ENCODE results near the gene PSMC5. TPM values are rescaled to one million over a fixed set of nuclear protein-coding genes. Genes with fewer than 3 reads are reported as not detected.
"Not testable (repeated sequence)": the region's sequence is repeated elsewhere in the genome, so short reads cannot be mapped to it uniquely, and the experiment has no call there.

The PSMC5 gene
- polyA plus RNA-seq, 1 experiment: 220 TPM

GRCh38 chr17:63785556-63785955 lies 41.7 kb upstream of the PSMC5 start:
- Histone ChIP-seq H3K27ac (ENCODE audit: low read depth, low read length) (peak overlapping the region; percentile 65), H3K4me3 (ENCODE audit: low read depth, low read length) (no peak overlapping the region), H3K27me3 (ENCODE audit: control insufficient read depth, insufficient read depth, low read length) (no peaks in the 10 kb centered on the region), H3K9me3 (ENCODE audit: control insufficient read depth, insufficient read depth, low read length) (no peaks in the 10 kb centered on the region)
- ChIA-PET CTCF (interaction anchor here (0.8 kb wide), 1 partner anchor 185 kb away, joined by 3 read pairs; the partner anchor contains the start of gene TACO1), POLR2A (interaction anchor here (0.9 to 1.7 kb wide), 2 partner anchors 11 to 12 kb away, joined by 3 to 10 read pairs; partner anchors contain the start of genes CCDC47 and DDX42)
- no peak for DNase-seq (ENCODE audit: low read depth, low spot score)
- TF ChIP-seq CTCF (IDR thresholded peaks at IDR 0.05; ENCODE audit: low read depth, low read length): no peak

DNA sequence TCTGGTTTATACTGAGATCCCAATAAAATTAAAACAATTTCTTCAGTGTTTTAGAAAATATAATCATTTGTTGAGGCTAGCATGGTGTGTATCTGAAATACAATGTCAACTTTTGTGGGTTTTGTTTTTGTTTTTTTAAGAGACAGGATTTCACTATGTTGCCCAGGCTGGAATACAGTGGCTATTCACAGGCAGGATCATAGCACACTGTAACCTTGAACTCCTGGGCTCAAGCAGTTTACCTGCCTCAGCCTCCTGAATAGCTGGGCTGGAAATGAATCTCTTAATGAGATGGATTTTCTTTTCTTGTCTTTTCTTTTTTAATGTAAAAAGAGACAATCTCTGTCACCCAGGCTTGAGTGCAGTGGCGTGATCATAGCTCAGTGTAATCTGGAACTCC lies 41.1 kb upstream of the PSMC5 start:
- CTCF ChIA-PET: interaction anchor here (0.8 kb wide), 1 partner anchor 186 kb away, joined by 3 read pairs; the partner anchor contains the start of gene TACO1
- H3K9me3 ChIP-seq (ENCODE audit: control insufficient read depth, insufficient read depth, low read length): no peaks in the 10 kb centered on the region
- no peak overlapping the region for H3K27ac ChIP-seq (ENCODE audit: low read depth, low read length)
- TF ChIP-seq CTCF (IDR thresholded peaks at IDR 0.05; ENCODE audit: low read depth, low read length): no peak
- no peaks in the 10 kb centered on the region for H3K27me3 ChIP-seq (ENCODE audit: control insufficient read depth, insufficient read depth, low read length)
- H3K4me3 ChIP-seq (ENCODE audit: low read depth, low read length): no peak overlapping the region
- POLR2A ChIA-PET: interaction anchor here (0.9 to 1.7 kb wide), 2 partner anchors 11 to 12 kb away, joined by 3 to 10 read pairs; partner anchors contain the start of genes CCDC47 and DDX42
- DNase-seq (ENCODE audit: low read depth, low spot score): no peak

- ChIA-PET POLR2A (interaction anchor here (1.7 kb wide), 1 partner anchor 14 kb away, joined by 10 read pairs; the partner anchor contains the start of genes CCDC47 and DDX42), CTCF (no interaction called here)
- TF ChIP-seq CTCF (IDR thresholded peaks at IDR 0.05; ENCODE audit: low read depth, low read length): no peak
- Histone ChIP-seq H3K9me3 (ENCODE audit: control insufficient read depth, insufficient read depth, low read length) (no peaks in the 10 kb centered on the region), H3K4me3 (ENCODE audit: low read depth, low read length) (no peak overlapping the region), H3K27me3 (ENCODE audit: control insufficient read depth, insufficient read depth, low read length) (no peaks in the 10 kb centered on the region), H3K27ac (ENCODE audit: low read depth, low read length) (no peak overlapping the region)
- no peak for DNase-seq (ENCODE audit: low read depth, low spot score)
Observed at GRCh38 chr17:63786971-63787711, 40.1 kb upstream of the PSMC5 start.

GRCh38 chr17:63790057-63790456 lies 37.2 kb upstream of the PSMC5 start:
- Histone ChIP-seq H3K27ac (ENCODE audit: low read depth, low read length) (no peak overlapping the region), H3K9me3 (ENCODE audit: control insufficient read depth, insufficient read depth, low read length) (no peaks in the 10 kb centered on the region), H3K4me3 (ENCODE audit: low read depth, low read length) (no peak overlapping the region), H3K27me3 (ENCODE audit: control insufficient read depth, insufficient read depth, low read length) (no peaks in the 10 kb centered on the region)
- CTCF ChIA-PET: interaction anchor here (0.8 kb wide), 1 partner anchor 45 kb away, joined by 3 read pairs; no protein-coding TSS in a partner anchor
- DNase-seq (ENCODE audit: low read depth, low spot score): no peak
- TF ChIP-seq CTCF (IDR thresholded peaks at IDR 0.05; ENCODE audit: low read depth, low read length): no peak
- POLR2A ChIA-PET: no interaction called here

DNA sequence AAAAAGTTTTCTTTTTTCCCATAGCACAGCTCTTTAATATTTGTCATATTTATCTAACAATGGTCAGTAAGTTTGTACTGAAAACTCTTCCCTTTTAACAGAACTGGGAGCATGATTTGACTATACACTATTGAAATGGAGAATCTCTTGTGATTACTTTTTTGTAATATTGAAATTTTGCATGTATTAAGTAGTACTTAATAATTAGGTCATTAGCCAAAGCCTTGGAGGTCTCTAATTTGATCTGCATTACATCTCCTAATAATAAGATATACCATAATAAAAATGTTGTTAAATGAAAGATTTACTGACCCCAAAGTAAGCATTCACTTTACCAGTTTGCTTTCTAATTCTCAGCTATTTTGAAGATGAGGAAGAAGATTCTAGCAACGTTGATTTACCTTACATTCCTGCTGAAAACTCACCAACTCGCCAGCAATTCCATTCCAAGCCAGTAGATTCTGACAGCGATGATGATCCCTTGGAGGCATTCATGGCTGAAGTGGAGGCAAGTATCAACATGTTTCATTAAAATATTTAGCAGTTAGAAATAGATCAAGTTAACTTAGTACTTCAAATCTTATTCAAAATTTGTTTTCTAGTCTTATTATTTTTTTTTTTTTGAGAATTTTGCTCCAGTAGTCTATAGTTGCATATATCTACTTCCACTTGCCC lies 35.0 kb upstream of the PSMC5 start:
- no peak for DNase-seq (ENCODE audit: low read depth, low spot score)
- no peak overlapping the region for H3K27ac ChIP-seq (ENCODE audit: low read depth, low read length)
- ChIA-PET CTCF (no interaction called here), POLR2A (interaction anchor here (0.7 kb wide), 1 partner anchor 24 kb away, joined by 4 read pairs; no protein-coding TSS in a partner anchor)
- no peak overlapping the region for H3K4me3 ChIP-seq (ENCODE audit: low read depth, low read length)
- no peaks in the 10 kb centered on the region for H3K27me3 ChIP-seq (ENCODE audit: control insufficient read depth, insufficient read depth, low read length)
- no peaks in the 10 kb centered on the region for H3K9me3 ChIP-seq (ENCODE audit: control insufficient read depth, insufficient read depth, low read length)
- no peak for TF ChIP-seq CTCF (IDR thresholded peaks at IDR 0.05; ENCODE audit: low read depth, low read length)

- H3K4me3 ChIP-seq (ENCODE audit: low read depth, low read length); POLR2A ChIA-PET; H3K27ac ChIP-seq (ENCODE audit: low read depth, low read length); DNase-seq (ENCODE audit: low read depth, low spot score); H3K27me3 ChIP-seq (ENCODE audit: control insufficient read depth, insufficient read depth, low read length); CTCF ChIA-PET; H3K9me3 ChIP-seq (ENCODE audit: control insufficient read depth, insufficient read depth, low read length): not testable (repeated sequence)
Observed at GRCh38 chr17:63796375-63796774, 30.9 kb upstream of the PSMC5 start.

Measured in AG04450 (cell line).